Cardiac fibroblast (primary cell): Measurements from ENCODE around the gene SYPL2.
"Not testable (repeated sequence)": the region's sequence is repeated elsewhere in the genome, so short reads cannot be mapped to it uniquely, and the experiment has no call there.

Source experiments
- DNase-seq, 2 donors: peaks; one replicate each; pipeline versions ENCODE4 v3.0.0 to v3.0.0-alpha.2; 2010; ENCODE audit warnings: low read depth in 2 of 2
- H3K4me3 ChIP-seq, 2 donors: replicated peaks in 1 of 2; 1 replicate in 1 of 2; 2 replicates in 1 of 2; pipeline ENCODE4 v1.5.1; 2011; ENCODE audit warnings: low read depth in 2 of 2, low read length in 2 of 2, mild to moderate bottlenecking in 2 of 2, moderate library complexity in 1 of 2
- TF ChIP-seq, protein P1 (sequence below): IDR thresholded peaks from one replicate; pipeline ENCODE4 v1.5.1; 2011; ENCODE audit warnings: low read depth, mild to moderate bottlenecking, low read length, inconsistent platforms

SYPL2 gene

DNA sequence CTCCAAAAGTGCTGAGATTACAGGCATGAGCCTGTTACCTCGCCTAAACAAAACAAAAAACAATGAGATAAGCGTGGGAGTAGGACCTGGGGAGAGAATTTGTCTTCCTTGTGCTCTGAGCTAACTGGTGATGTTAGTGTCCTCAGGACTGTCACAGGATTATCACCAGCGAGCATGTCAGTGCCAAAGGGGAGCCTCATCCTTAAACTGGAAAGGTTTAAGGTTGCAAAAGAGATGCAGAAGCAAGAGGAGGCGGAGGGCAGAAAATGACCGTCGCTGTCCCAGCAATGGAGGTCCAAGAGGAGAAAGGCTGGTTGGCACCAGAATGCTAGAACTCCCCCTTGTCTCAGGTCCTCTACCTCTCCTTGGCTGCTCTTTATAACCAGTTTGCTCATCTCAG lies 3.9 kb downstream of the SYPL2 start:
- TF ChIP-seq, protein P1, sequence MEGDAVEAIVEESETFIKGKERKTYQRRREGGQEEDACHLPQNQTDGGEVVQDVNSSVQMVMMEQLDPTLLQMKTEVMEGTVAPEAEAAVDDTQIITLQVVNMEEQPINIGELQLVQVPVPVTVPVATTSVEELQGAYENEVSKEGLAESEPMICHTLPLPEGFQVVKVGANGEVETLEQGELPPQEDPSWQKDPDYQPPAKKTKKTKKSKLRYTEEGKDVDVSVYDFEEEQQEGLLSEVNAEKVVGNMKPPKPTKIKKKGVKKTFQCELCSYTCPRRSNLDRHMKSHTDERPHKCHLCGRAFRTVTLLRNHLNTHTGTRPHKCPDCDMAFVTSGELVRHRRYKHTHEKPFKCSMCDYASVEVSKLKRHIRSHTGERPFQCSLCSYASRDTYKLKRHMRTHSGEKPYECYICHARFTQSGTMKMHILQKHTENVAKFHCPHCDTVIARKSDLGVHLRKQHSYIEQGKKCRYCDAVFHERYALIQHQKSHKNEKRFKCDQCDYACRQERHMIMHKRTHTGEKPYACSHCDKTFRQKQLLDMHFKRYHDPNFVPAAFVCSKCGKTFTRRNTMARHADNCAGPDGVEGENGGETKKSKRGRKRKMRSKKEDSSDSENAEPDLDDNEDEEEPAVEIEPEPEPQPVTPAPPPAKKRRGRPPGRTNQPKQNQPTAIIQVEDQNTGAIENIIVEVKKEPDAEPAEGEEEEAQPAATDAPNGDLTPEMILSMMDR, result no peak
- H3K4me3 ChIP-seq, result no peak overlapping the region
- DNase-seq, result no peak

DNA sequence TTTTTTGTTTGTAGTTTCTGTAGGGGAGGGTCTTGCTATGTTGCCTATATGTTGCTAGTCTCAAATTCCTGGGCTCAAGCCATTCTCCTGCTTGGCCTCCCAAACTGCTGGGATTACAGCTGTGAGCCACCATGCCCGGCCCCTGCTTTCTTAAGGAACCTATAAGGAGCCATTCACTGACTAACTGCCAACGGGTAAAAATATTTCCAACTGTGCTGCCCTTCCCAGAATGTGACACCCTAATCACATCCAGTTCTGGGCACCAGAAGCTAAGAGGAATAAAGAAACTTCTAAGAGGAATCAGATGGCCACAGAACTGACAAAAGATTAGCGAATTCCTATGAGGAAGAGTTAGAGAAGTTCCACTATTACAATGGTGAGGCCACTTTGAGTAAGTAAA lies 6.4 kb downstream of the SYPL2 start:
- DNase-seq, result no peak
- TF ChIP-seq, protein P1, result no peak

DNA sequence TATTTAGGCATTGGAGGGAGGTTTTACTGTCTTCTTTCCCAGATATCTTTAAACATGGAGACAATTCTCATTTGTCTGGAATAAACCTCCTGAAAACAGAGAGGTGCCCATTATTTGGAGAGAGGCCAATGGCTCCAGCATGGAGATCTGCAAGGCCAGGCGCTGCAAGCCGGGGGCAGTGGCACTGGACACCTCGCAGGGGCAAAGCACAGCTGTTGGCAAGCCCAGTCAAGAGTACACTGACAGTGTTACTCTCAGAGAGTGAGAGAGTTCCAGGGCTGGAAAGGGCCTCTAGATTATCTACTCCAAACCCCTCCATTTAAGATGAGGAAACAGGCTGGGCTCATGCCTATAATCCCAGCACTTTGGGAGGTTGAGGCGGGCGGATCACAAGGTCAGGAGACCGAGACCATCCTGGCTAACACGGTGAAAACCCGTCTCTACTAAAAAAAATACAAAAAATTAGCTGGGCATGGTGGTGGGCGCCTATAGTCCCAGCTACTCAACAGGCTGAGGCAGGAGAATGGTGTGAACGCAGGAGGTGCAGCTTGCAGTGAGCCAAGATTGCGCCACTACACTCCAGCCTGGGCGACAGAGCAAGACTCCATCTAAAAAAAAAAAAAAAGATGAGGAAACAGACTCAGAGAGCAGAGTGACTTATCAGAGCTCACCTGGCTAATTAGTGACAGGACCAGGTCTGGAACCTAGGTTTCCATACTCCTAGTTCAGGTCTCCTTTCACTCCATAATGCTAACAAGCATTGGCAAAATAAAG lies 7.1 kb downstream of the SYPL2 start:
- not testable (repeated sequence) for H3K4me3 ChIP-seq, DNase-seq

More for the DNA sequence above, 6.4 kb downstream of the SYPL2 start:
- H3K4me3 ChIP-seq, result no peak overlapping the region

DNA sequence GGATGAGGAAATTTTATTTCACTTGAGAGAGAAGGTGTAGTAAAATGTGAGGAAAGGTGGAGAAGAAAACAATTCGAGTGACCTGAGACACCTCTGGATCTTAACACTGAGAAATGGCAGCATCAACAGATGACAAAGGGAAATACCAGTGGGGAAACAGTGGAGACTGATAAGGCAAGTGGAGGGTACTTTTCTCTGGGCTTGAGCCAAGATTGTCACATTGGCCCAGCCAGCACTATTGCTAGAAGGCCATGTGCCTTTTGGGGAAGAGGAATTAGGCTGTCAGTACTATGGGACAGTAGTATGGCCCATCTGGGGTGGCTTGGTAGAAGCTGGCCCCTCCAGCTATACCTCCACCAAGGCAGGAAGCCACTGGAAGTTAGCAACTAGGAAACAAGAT lies 8.4 kb downstream of the SYPL2 start:
- no peak overlapping the region for H3K4me3 ChIP-seq
- DNase-seq, result no peak
- TF ChIP-seq, protein P1, result no peak

DNA sequence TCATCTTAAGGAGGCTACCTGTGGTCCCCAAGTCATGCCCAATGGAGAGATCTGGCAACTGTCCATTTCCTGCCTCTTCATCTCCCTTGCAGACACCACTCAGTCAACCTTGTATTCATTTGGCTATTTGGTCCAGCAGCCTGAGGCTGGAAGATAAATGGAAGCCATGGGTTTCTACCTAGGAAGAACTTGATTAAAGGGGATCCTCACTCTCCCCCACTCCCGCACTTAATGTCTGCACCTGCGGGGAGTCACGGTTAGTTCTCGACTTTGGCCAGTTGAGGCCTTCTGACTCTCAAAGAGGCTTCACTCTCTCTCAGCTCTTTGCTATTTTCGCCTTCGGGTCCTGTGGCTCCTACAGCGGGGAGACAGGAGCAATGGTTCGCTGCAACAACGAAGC lies 8.9 kb downstream of the SYPL2 start:
- TF ChIP-seq, protein P1, result no peak

DNA sequence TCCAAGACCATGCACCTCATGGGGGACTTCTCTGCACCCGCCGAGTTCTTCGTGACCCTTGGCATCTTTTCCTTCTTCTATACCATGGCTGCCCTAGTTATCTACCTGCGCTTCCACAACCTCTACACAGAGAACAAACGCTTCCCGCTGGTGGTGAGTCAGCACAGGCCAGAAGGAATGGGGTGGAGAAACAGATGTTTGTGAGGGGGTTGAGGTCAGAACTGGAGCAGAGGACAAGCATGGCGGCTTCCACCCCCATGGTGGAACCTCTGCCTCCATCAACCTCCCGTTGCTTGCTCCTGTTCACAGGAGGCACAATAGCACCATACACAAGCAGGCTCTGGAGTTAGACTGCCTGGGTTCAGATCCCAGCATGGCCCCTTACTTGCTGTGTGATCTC lies 10.5 kb downstream of the SYPL2 start:
- DNase-seq, result no peak
- TF ChIP-seq, protein P1, result no peak

More for the DNA sequence above, 8.9 kb downstream of the SYPL2 start:
- no peak for DNase-seq
- no peak overlapping the region for H3K4me3 ChIP-seq

DNA sequence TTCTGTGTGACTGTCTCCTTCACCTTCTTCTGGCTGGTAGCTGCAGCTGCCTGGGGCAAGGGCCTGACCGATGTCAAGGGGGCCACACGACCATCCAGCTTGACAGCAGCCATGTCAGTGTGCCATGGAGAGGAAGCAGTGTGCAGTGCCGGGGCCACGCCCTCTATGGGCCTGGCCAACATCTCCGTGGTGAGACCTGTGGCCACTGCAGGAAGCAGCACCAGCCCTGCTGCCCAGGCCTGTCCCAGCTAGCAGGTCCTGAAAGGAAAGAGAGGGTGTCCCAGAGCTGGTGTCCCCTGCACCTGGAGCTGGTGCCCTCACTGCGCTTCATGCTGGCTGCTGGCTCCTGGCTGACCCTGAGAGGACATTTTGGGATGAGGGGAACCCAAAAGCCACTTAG lies 11.5 kb downstream of the SYPL2 start:
- H3K4me3 ChIP-seq, result no peak overlapping the region
- TF ChIP-seq, protein P1, result no peak
- no peak for DNase-seq

More for the DNA sequence above, 10.5 kb downstream of the SYPL2 start:
- no peak overlapping the region for H3K4me3 ChIP-seq
